Stromal cell of bone marrow (primary cell): ENCODE results near the gene LLCFC1.

Source experiments
- DNase-seq: peaks from one replicate; pipeline ENCODE4 v3.0.0-alpha.2; 2012; ENCODE audit warnings: low read depth

Gene LLCFC1

DNA sequence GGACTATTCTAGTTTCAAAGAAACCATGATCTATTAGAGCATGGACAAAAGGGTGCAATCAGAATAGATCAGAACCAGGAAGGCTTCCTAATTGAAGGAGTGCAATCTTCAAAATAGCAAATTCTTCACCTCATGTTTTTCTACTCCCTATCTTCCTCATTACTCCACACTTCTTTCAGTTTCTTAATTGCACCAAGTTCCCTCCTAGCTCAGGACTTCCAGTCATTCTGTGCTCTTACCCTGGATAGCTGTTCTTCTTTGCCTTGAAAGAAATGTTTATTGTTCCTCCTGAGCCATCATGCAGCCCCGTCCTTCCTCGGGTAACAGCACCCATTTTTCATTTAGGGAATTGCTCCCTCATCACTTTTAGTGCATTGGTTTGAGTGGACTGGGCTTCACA is 28.8 kb upstream of the LLCFC1 start:
- DNase-seq, result no peak

- no peak for DNase-seq
These were observed 26.2 kb upstream of the LLCFC1 start for GRCh38 chr7:142913051-142913450.

DNA sequence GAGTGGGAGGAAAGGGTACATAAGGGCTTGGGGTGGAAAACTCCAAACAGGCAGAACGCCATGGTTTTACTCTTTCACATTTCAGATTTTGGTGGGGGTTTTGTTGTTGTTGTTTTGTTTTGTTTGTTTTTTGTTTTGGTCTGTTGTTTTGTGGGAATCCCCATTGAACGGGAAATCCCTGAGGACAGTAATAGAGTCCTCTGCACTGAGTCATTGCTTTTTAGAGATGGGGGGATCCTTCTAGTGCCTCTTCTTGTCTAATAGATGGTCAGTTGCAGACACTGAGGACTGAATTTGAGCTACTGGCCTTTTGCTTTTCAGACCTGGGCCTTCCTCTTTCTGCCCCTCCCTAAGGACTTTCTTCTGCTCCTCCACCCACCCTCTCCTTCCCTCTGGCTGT is 25.7 kb upstream of the LLCFC1 start:
- no peak for DNase-seq

GRCh38 chr7:142914121-142914520 is 25.2 kb upstream of the LLCFC1 start:
- DNase-seq, result no peak

DNA sequence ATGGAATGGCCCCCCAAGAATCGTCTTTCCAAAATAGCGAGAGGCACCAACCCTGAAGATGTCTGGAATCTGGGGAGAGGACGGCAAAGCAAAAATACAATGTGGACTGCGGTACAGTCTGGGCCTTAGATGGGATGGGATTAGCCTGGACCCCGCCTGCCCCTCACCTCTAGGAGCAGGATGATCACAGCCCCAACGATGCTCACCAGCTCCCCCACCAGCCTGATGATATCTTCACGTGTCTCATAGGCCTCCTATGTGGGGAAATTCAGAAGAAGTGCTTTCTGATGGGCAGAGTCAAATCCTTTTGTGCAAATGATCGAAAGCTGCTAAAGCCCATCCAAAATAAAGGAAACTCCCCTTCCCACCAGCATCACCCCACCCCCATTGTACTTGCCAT is 24.0 kb upstream of the LLCFC1 start:
- no peak for DNase-seq

DNA sequence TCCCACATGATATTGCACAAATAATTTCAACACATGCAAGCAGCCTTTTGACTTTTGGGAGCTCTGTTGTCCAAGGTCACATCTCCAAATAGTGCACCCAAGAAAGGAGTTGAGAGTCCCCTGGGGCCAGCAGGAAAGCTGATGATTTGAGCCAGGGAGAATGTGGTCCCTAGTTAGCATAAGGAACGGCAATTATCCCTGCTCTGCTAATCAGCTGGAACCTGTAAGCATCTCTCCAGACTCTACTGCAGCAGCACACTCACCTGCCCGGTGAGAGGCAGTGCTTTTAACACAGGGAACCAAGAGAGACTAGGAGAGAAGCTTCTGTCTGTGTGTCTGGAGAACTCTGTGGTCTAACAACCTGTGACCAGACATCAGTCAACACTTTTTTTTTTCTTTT is 22.8 kb upstream of the LLCFC1 start:
- DNase-seq, result no peak

- no peak for DNase-seq
These were observed 21.8 kb upstream of the LLCFC1 start for GRCh38 chr7:142917447-142917846.

DNA sequence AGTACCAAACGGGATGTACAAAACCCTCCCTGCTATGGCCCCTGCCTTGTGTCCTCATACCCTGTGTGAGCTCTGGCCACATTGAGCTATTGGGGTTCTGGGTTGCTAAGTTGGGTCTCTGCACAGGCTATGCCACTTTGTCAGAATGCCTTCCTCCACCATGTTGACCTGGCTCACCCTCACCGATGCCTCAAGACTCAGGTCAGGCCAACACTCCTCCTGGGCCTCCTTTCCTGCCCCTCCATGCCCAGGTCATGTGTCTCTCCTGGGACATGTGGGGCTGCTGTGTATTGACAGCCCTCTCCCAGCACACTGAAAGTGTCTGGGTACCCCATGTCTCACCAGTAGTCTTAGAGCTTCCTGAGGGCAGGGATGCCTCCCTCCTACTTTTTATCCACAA is 20.4 kb upstream of the LLCFC1 start:
- DNase-seq, result no peak

GRCh38 chr7:142919656-142920055 is 19.6 kb upstream of the LLCFC1 start:
- DNase-seq, result no peak

GRCh38 chr7:142923391-142923790 is 15.9 kb upstream of the LLCFC1 start:
- no peak for DNase-seq

GRCh38 chr7:142925413-142925812 is 13.9 kb upstream of the LLCFC1 start:
- no peak for DNase-seq

DNA sequence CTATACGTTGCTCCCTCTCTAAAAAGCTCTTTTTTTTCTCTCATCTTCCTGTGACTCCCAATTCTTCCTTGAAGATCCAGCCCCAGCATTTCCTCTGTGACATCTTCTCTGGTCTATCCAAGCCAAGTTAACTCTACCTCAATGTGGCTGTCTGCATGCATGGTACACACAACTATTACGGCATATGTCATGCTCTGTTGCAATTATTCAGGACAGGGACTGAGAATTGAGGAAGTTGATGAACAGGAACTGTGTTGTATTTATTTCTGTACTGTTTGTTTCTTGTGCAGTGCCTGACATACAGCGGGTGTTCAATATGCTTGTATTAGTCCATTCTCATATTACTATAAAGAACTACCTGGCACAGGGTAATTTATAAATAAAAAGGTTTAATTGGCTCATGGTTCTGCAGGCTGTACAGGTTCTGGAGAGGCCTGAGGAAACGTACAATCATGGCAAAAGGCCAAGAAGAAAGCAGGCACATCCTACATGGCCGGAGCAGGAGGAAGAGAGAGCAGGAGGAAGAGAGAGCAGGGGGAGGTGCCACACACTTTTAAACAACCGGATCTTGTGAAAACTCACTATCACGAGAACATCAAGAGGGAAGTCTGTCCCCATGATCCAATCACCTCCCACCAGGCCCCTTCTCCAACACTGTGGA is 12.1 kb upstream of the LLCFC1 start:
- DNase-seq, result no peak

GRCh38 chr7:142927949-142928348 is 11.3 kb upstream of the LLCFC1 start:
- DNase-seq, result no peak

- no peak for DNase-seq
These were observed 9.1 kb upstream of the LLCFC1 start for GRCh38 chr7:142930126-142930730.

DNA sequence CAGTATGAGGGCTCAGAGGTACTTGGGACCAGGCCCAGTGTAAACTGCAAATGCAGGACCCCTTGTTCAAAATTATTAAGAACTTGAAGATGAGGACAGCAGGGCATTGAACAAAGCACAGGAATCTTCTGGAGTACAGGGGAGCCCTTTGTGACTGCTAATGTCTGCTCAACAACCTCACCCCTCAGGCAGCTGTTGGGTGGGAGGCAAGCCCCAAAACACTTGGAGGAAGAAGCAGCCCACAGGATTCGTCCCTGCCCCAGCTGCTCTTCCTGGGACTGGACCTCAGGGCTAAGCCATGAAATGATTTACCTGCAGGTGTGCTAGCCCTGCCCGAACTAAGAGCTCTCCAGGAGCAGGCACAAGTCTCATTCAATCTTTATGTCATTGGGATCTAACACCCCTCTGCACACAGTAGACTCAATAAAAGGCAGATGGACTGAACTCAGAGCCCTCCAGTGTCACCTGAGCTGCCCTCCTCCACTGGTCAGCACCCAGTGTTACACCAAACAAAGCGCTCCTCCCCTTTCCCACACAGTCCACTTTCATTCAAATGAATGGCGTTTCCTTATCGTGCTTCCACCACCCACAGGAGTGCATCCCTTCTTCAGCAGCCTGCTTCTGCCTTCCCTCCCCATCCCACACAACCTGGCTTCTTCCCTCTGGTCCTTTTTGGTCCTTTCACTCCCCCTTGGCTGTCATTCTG is 6.7 kb upstream of the LLCFC1 start:
- no peak for DNase-seq

DNA sequence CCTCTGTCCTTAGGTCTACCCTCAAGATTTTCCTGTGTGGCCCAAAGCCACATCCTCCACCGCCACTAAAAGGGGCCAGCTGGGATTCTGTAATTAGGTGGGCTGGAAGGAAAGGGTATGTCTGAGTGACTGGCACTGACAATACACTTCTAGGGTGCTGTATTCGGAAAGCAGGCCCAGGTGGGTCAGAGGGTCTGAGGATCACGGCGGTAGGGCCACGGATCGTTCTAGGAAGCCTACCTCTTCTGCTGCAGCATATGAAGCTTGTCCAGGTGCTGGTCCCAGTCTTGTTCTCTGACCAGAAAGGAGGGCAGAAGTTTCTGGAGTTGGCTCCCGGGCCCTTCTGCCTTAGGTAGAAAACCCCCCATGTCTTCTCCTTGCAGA is 6.2 kb upstream of the LLCFC1 start:
- DNase-seq, result no peak

- DNase-seq, result no peak
These were observed 5.7 kb upstream of the LLCFC1 start, which contains the start of gene TRPV5 for GRCh38 chr7:142933624-142934023. Gene TRPV5 (minus strand): TSS chr7:142933746. CDS start chr7:142933459, 287 bp downstream.

GRCh38 chr7:142934056-142934455 is 5.2 kb upstream of the LLCFC1 start:
- DNase-seq, result no peak

GRCh38 chr7:142935941-142936565 is 3.2 kb upstream of the LLCFC1 start:
- DNase-seq, result no peak

DNA sequence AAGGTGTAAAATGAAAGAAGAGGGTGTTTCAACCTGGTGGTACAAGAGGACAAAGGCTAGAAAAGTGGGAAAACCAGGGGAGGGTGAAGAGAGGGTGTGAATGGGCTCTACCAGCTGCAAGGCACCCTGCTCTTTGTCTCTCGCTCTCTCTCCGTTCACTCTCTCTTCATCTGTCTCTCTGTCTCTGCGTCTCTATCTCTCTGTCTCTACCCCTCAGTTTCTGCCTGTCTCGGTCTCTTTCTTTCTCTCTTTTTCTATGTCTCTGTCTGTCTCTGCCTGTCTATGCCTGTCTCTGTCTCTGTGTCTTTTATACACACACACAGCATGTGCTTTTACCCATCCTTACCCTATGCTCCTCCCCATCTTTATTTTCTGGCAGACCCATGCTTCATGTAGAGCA is 673 bp upstream of the LLCFC1 start:
- DNase-seq, result no peak

DNA sequence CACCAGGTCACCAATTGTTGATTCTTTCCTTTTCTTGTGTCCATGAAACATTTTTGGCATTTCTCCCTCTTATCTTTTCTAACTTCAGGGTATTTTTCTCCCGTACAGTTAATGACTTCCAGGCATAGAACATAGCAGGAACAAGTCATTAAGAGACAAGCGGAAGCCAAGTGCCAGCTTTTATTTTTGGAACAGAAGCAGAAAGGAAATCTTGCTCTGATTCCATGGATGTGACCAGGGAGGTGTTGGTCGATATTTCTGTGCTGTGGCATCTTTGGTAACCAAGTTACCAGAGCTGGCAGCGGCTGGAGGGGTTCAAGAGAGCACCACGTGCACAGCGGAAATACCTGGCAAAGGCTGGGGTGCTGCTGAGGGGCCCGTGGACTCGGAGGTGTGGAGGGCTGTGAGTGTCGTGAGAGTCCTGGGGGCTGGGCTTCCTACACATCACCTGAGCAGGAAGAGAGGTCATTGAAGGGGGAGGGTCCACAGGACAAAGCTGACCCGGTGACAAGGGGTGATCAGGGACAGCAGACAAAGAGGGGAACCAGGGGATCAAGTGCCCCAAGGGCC is 1.8 kb downstream of the LLCFC1 start:
- DNase-seq, result no peak

GRCh38 chr7:142941541-142941940 is 2.3 kb downstream of the LLCFC1 start:
- no peak for DNase-seq

DNA sequence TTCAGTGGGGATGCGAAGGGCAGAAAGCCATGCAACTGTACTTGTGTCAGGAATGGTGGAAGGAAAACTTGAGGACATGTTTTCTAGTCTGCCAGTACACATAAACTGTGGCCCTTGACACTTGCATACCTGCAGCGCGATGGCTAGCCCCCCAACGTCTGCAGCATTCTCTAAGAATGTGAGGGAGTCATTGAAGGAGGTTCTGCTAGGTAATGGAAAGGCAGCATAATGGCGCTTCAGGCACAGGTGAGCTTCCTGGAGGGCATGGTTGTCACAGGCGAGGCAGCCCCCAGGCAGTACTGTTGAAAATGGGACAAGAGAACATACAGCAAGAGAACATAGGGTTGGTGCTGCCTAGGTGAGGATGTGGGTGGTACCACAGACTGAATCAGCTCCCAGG is 3.5 kb downstream of the LLCFC1 start:
- no peak for DNase-seq
